ENCODE results near the gene RDH5.

RDH5 gene

GRCh38 chr12:55688716-55689655 is 31.2 kb upstream of the RDH5 start:
- Mint-ChIP-seq H3K27ac (no peak overlapping the region), H3K4me1 (ENCODE audit: low read depth) (no peaks in the 10 kb centered on the region)

GRCh38 chr12:55692631-55693322 is 27.4 kb upstream of the RDH5 start:
- Mint-ChIP-seq H3K4me1 (ENCODE audit: low read depth) (no peaks in the 10 kb centered on the region), H3K9me3 (no peaks in the 10 kb centered on the region), H3K36me3 (ENCODE audit: low read depth) (no peaks in the 10 kb centered on the region), H3K4me3 (no peak overlapping the region), H3K27me3 (ENCODE audit: low read depth) (no peaks in the 10 kb centered on the region), H3K27ac (no peak overlapping the region)
- no peak for DNase-seq (ENCODE audit: low spot score)

More at GRCh38 chr12:55688716-55689655, 31.2 kb upstream of the RDH5 start:
- H3K36me3 Mint-ChIP-seq (ENCODE audit: low read depth) = no peaks in the 10 kb centered on the region
- no peaks in the 10 kb centered on the region for H3K9me3 Mint-ChIP-seq
- peaks cover 4% of the 10 kb centered on the region for H3K27me3 Mint-ChIP-seq (ENCODE audit: low read depth)
- no peak for DNase-seq (ENCODE audit: low spot score)
- H3K4me3 Mint-ChIP-seq = no peak overlapping the region

- H3K4me1 Mint-ChIP-seq (ENCODE audit: low read depth) = no peaks in the 10 kb centered on the region
- no peak overlapping the region for H3K4me3 Mint-ChIP-seq
- no peaks in the 10 kb centered on the region for H3K27me3 Mint-ChIP-seq (ENCODE audit: low read depth)
- no peaks in the 10 kb centered on the region for H3K36me3 Mint-ChIP-seq (ENCODE audit: low read depth)
- DNase-seq (ENCODE audit: low spot score) = no peak
- H3K9me3 Mint-ChIP-seq = no peaks in the 10 kb centered on the region
- no peak overlapping the region for H3K27ac Mint-ChIP-seq
These were observed 26.6 kb upstream of the RDH5 start for GRCh38 chr12:55693323-55694187.

GRCh38 chr12:55694188-55694515 is 26.0 kb upstream of the RDH5 start:
- no peak for DNase-seq (ENCODE audit: low spot score)
- H3K4me3 Mint-ChIP-seq = no peak overlapping the region
- H3K27me3 Mint-ChIP-seq (ENCODE audit: low read depth) = no peaks in the 10 kb centered on the region
- no peaks in the 10 kb centered on the region for H3K36me3 Mint-ChIP-seq (ENCODE audit: low read depth)
- H3K9me3 Mint-ChIP-seq = no peaks in the 10 kb centered on the region
- no peak overlapping the region for H3K27ac Mint-ChIP-seq
- no peaks in the 10 kb centered on the region for H3K4me1 Mint-ChIP-seq (ENCODE audit: low read depth)

GRCh38 chr12:55694651-55695050 is 25.5 kb upstream of the RDH5 start:
- Mint-ChIP-seq H3K27ac (no peak overlapping the region), H3K27me3 (ENCODE audit: low read depth) (no peaks in the 10 kb centered on the region), H3K4me3 (no peak overlapping the region), H3K9me3 (no peaks in the 10 kb centered on the region), H3K4me1 (ENCODE audit: low read depth) (no peaks in the 10 kb centered on the region), H3K36me3 (ENCODE audit: low read depth) (no peaks in the 10 kb centered on the region)
- DNase-seq (ENCODE audit: low spot score) = no peak

- Mint-ChIP-seq H3K4me1 (ENCODE audit: low read depth) (no peaks in the 10 kb centered on the region), H3K36me3 (ENCODE audit: low read depth) (no peaks in the 10 kb centered on the region), H3K27ac (no peak overlapping the region), H3K9me3 (no peaks in the 10 kb centered on the region), H3K27me3 (ENCODE audit: low read depth) (no peaks in the 10 kb centered on the region), H3K4me3 (no peak overlapping the region)
- DNase-seq (ENCODE audit: low spot score) = no peak
These were observed 24.8 kb upstream of the RDH5 start for GRCh38 chr12:55695349-55695748.

- DNase-seq (ENCODE audit: low spot score) = no peak
- Mint-ChIP-seq H3K4me1 (ENCODE audit: low read depth) (no peaks in the 10 kb centered on the region), H3K9me3 (no peaks in the 10 kb centered on the region), H3K27ac (no peak overlapping the region), H3K4me3 (no peak overlapping the region), H3K27me3 (ENCODE audit: low read depth) (no peaks in the 10 kb centered on the region), H3K36me3 (ENCODE audit: low read depth) (no peaks in the 10 kb centered on the region)
These were observed 24.1 kb upstream of the RDH5 start for GRCh38 chr12:55696141-55696540.

GRCh38 chr12:55696796-55697462 is 23.3 kb upstream of the RDH5 start:
- H3K27me3 Mint-ChIP-seq (ENCODE audit: low read depth) = no peaks in the 10 kb centered on the region
- no peaks in the 10 kb centered on the region for H3K36me3 Mint-ChIP-seq (ENCODE audit: low read depth)
- H3K4me1 Mint-ChIP-seq (ENCODE audit: low read depth) = no peaks in the 10 kb centered on the region
- no peak overlapping the region for H3K27ac Mint-ChIP-seq
- H3K4me3 Mint-ChIP-seq = no peak overlapping the region
- no peak for DNase-seq (ENCODE audit: low spot score)
- no peaks in the 10 kb centered on the region for H3K9me3 Mint-ChIP-seq

GRCh38 chr12:55697686-55698085 is 22.5 kb upstream of the RDH5 start:
- H3K27ac Mint-ChIP-seq = no peak overlapping the region
- no peaks in the 10 kb centered on the region for H3K9me3 Mint-ChIP-seq
- no peak overlapping the region for H3K4me3 Mint-ChIP-seq
- no peak for DNase-seq (ENCODE audit: low spot score)
- no peaks in the 10 kb centered on the region for H3K27me3 Mint-ChIP-seq (ENCODE audit: low read depth)
- H3K36me3 Mint-ChIP-seq (ENCODE audit: low read depth) = no peaks in the 10 kb centered on the region
- no peaks in the 10 kb centered on the region for H3K4me1 Mint-ChIP-seq (ENCODE audit: low read depth)

- Mint-ChIP-seq H3K36me3 (ENCODE audit: low read depth) (no peaks in the 10 kb centered on the region), H3K4me1 (ENCODE audit: low read depth) (no peaks in the 10 kb centered on the region), H3K4me3 (no peak overlapping the region), H3K27ac (no peak overlapping the region), H3K9me3 (no peaks in the 10 kb centered on the region), H3K27me3 (ENCODE audit: low read depth) (no peaks in the 10 kb centered on the region)
- no peak for DNase-seq (ENCODE audit: low spot score)
These were observed 21.8 kb upstream of the RDH5 start for GRCh38 chr12:55698241-55698955.

- Mint-ChIP-seq H3K9me3 (no peaks in the 10 kb centered on the region), H3K4me3 (no peak overlapping the region), H3K4me1 (ENCODE audit: low read depth) (no peaks in the 10 kb centered on the region), H3K27ac (no peak overlapping the region), H3K27me3 (ENCODE audit: low read depth) (peaks cover under 1% of the 10 kb centered on the region), H3K36me3 (ENCODE audit: low read depth) (no peaks in the 10 kb centered on the region)
- no peak for DNase-seq (ENCODE audit: low spot score)
These were observed 21.2 kb upstream of the RDH5 start for GRCh38 chr12:55698965-55699364.

GRCh38 chr12:55699471-55700055 is 20.6 kb upstream of the RDH5 start:
- no peak for DNase-seq (ENCODE audit: low spot score)
- Mint-ChIP-seq H3K27me3 (ENCODE audit: low read depth) (peaks cover 3% of the 10 kb centered on the region), H3K4me3 (no peak overlapping the region), H3K36me3 (ENCODE audit: low read depth) (no peaks in the 10 kb centered on the region), H3K27ac (no peak overlapping the region), H3K9me3 (no peaks in the 10 kb centered on the region), H3K4me1 (ENCODE audit: low read depth) (no peaks in the 10 kb centered on the region)

All from T-helper 2 cell treated with Interferon-gamma antibody and Interleukin-4, amounts not matched to agents 5 μg/mL and 100 μg/mL, for 36 hours (primary cell).